ENCODE measurements around the gene HSD11B1.

HSD11B1 gene

GRCh38 chr1:209770636-209771415, 66.2 kb downstream of the HSD11B1 start:
- no peaks in the 10 kb centered on the region for H4K20me1 ChIP-seq (ENCODE audit: insufficient read depth, low read length)
- no peaks in the 10 kb centered on the region for H3K27me3 ChIP-seq (replicated peaks; ENCODE audit: insufficient read depth, low read length)
- peak overlapping the region; percentile 75 for H3K4me2 ChIP-seq (ENCODE audit: low read depth, low read length)
- H3F3A ChIP-seq (ENCODE audit: insufficient read depth, low read length), result peaks cover 38% of the 10 kb centered on the region
- H3K4me1 ChIP-seq (ENCODE audit: low read length), result peaks cover 53% of the 10 kb centered on the region
- TF ChIP-seq CTCF (IDR thresholded peaks at IDR 0.05; ENCODE audit: low read length), result no peak
- TF ChIP-seq EZH2phosphoT487 (IDR thresholded peaks at IDR 0.05; ENCODE audit: low read length), result no peak
- no peak for TF ChIP-seq EZH2 (optimal IDR thresholded peaks at IDR 0.05; ENCODE audit: low read depth, low read length)
- no peak overlapping the region for H3K27ac ChIP-seq (ENCODE audit: low read length)
- peaks cover 20% of the 10 kb centered on the region for H3K79me2 ChIP-seq (ENCODE audit: low read length)
- no peak overlapping the region for H3K4me3 ChIP-seq (ENCODE audit: low read length)
- H3K9me3 ChIP-seq (replicated peaks; ENCODE audit: insufficient read depth, low read length), result no peaks in the 10 kb centered on the region
- no peaks in the 10 kb centered on the region for H3K9me2 ChIP-seq (replicated peaks; ENCODE audit: insufficient read depth, low read length)
- H3K36me3 ChIP-seq (replicated peaks; ENCODE audit: insufficient read depth, low read length), result peaks cover 9% of the 10 kb centered on the region; the same call in 1 of the 2 replicates
- no peak overlapping the region for H2AFZ ChIP-seq (ENCODE audit: low read length)
- DNase-seq, result no peak
- H3K9ac ChIP-seq (ENCODE audit: low read length), result no peak overlapping the region

GRCh38 chr1:209772126-209772525, 67.5 kb downstream of the HSD11B1 start:
- H3K9ac ChIP-seq (ENCODE audit: low read length), result no peak overlapping the region
- no peaks in the 10 kb centered on the region for H4K20me1 ChIP-seq (ENCODE audit: insufficient read depth, low read length)
- H3K79me2 ChIP-seq (ENCODE audit: low read length), result peaks cover 20% of the 10 kb centered on the region
- DNase-seq, result no peak
- no peaks in the 10 kb centered on the region for H3K9me2 ChIP-seq (replicated peaks; ENCODE audit: insufficient read depth, low read length)
- no peak for TF ChIP-seq EZH2phosphoT487 (IDR thresholded peaks at IDR 0.05; ENCODE audit: low read length)
- TF ChIP-seq CTCF (IDR thresholded peaks at IDR 0.05; ENCODE audit: low read length), result no peak
- no peak for TF ChIP-seq EZH2 (optimal IDR thresholded peaks at IDR 0.05; ENCODE audit: low read depth, low read length)
- H3K9me3 ChIP-seq (replicated peaks; ENCODE audit: insufficient read depth, low read length), result no peaks in the 10 kb centered on the region
- H3K4me2 ChIP-seq (ENCODE audit: low read depth, low read length), result no peak overlapping the region
- H3K4me3 ChIP-seq (ENCODE audit: low read length), result no peak overlapping the region
- no peaks in the 10 kb centered on the region for H3K27me3 ChIP-seq (replicated peaks; ENCODE audit: insufficient read depth, low read length)
- H3K4me1 ChIP-seq (ENCODE audit: low read length), result peaks cover 40% of the 10 kb centered on the region
- H3K27ac ChIP-seq (ENCODE audit: low read length), result no peak overlapping the region
- H3F3A ChIP-seq (ENCODE audit: insufficient read depth, low read length), result peaks cover 31% of the 10 kb centered on the region
- H2AFZ ChIP-seq (ENCODE audit: low read length), result no peak overlapping the region
- H3K36me3 ChIP-seq (replicated peaks; ENCODE audit: insufficient read depth, low read length), result peaks cover 12% of the 10 kb centered on the region; the same call in 1 of the 2 replicates

GRCh38 chr1:209774592-209774991, 69.9 kb downstream of the HSD11B1 start:
- Histone ChIP-seq H3F3A (ENCODE audit: insufficient read depth, low read length) (peaks cover 6% of the 10 kb centered on the region; the same call in 1 of the 2 replicates), H3K9me3 (replicated peaks; ENCODE audit: insufficient read depth, low read length) (no peaks in the 10 kb centered on the region), H2AFZ (ENCODE audit: low read length) (no peak overlapping the region), H3K9ac (ENCODE audit: low read length) (no peak overlapping the region), H3K79me2 (ENCODE audit: low read length) (peaks cover 20% of the 10 kb centered on the region), H3K4me1 (ENCODE audit: low read length) (peaks cover 29% of the 10 kb centered on the region), H3K4me3 (ENCODE audit: low read length) (no peak overlapping the region), H3K4me2 (ENCODE audit: low read depth, low read length) (peak overlapping the region; percentile 23; the same call in 1 of the 2 replicates), H3K36me3 (replicated peaks; ENCODE audit: insufficient read depth, low read length) (peaks cover 19% of the 10 kb centered on the region; the same call in 1 of the 2 replicates), H3K9me2 (replicated peaks; ENCODE audit: insufficient read depth, low read length) (no peaks in the 10 kb centered on the region), H3K27ac (ENCODE audit: low read length) (peak overlapping the region; percentile 19; the same call in 1 of the 2 replicates), H3K27me3 (replicated peaks; ENCODE audit: insufficient read depth, low read length) (no peaks in the 10 kb centered on the region), H4K20me1 (ENCODE audit: insufficient read depth, low read length) (no peaks in the 10 kb centered on the region)
- DNase-seq, result no peak
- no peak for TF ChIP-seq EZH2 (optimal IDR thresholded peaks at IDR 0.05; ENCODE audit: low read depth, low read length)
- TF ChIP-seq CTCF (IDR thresholded peaks at IDR 0.05; ENCODE audit: low read length), result no peak
- TF ChIP-seq EZH2phosphoT487 (IDR thresholded peaks at IDR 0.05; ENCODE audit: low read length), result no peak
